NCI-H446 (cell line): ENCODE data around the gene LIN37.

Source experiments
- DNase-seq, 2 experiments: peaks; one replicate each; lab custom pipeline; 2025; lab: John Stamatoyannopoulos, UW

LIN37 gene, protein sequence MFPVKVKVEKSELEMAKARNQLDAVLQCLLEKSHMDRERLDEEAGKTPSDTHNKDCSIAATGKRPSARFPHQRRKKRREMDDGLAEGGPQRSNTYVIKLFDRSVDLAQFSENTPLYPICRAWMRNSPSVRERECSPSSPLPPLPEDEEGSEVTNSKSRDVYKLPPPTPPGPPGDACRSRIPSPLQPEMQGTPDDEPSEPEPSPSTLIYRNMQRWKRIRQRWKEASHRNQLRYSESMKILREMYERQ

DNA sequence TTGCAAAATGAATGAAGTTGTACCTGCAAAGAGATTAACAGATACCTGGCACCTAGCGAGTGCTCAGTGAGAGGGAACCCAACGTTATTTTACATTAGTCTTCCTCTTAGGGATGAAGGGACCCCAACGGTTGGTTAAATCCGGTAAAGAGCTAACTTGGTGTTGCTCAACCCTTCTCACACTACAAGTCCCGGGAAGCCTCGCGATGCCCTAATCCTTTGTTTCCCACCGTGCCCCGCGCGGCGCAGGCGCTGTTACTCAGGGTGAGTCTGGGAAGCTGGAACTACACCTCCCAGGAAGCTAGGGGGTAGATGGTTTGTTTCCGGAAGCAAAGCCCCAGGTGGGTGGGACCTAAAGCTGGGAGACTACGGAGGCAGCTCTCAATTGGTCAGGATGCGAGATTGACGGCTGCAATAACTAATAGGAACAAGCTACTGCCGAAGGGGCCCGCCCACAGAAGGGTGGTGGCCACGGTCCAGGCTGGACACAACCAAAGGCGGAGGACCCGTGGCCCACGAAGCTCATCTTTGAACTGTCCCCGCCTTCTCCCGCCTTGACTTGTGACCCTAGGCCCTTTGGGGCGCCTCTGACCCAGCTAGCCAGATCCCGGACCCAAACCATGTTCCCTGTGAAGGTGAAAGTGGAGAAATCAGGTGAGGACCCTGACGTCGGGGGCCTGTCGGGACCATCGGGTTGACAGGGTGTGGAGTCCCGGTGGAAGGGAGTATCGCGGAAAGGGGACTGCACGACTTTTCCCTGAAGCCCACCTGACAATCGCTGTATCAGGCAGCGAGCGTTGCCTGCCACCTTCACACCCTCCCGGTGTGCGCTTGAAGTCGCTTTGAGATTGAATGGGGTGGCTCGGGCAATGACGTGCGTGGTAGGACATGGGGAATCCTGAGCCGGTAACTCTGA is at the start of gene LIN37:
LIN37 (plus strand) TSS at position 471 of the 915 bp plus-strand sequence; CDS start at position 620, 149 bp downstream.
- DNase-seq = peak; percentile 99 to 100

DNA sequence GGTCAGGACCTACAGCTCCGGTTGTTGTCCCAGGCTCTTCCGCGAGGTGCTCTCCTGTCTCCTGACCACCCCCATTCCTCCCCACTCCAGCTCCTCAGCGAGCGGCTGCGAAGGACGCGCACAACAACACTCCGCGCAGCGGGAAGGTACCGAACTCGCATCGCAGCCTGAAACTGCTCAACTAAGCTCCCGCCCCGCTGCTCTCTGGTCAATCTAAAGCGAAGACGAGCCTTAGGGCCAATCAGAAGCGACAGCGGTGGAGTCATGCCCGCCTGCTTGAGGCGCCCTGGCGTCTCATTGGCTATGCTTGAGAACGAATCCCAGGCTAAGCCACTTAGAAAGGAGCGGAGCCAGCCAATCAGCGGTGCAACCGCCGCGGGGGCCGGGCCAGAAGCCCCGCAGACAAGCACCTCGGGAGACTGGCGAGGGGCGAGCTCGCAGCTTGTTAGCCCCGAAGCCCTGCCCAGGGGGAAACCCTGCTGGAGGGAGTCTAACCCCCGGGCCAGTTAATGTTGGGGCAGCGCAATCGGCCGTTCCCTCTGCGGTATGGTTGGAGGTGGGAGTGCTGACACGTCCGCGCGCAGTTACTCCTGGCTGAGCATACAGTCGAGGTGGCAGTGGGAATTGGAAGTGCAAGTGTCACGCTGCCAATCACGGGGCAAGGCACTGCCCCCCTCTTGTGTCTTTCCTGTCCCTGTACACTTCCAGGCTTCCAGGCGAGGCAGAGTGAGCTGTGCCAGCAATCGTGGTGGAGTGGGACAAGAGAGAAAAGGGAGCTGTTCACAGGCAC is 46.0 kb upstream of the LIN37 start:
- DNase-seq = peak; percentile 97 to 100

- DNase-seq = no peak
These were observed 45.0 kb upstream of the LIN37 start for GRCh38 chr19:35703343-35703742.

- no peak for DNase-seq
These were observed 44.2 kb upstream of the LIN37 start, which contains the start of gene ZBTB32 for GRCh38 chr19:35704218-35704617. ZBTB32 (plus strand) TSS chr19:35704558; CDS start chr19:35714627, 10,069 bp downstream.

- no peak for DNase-seq
These were observed 40.0 kb upstream of the LIN37 start for GRCh38 chr19:35708391-35708790.

DNA sequence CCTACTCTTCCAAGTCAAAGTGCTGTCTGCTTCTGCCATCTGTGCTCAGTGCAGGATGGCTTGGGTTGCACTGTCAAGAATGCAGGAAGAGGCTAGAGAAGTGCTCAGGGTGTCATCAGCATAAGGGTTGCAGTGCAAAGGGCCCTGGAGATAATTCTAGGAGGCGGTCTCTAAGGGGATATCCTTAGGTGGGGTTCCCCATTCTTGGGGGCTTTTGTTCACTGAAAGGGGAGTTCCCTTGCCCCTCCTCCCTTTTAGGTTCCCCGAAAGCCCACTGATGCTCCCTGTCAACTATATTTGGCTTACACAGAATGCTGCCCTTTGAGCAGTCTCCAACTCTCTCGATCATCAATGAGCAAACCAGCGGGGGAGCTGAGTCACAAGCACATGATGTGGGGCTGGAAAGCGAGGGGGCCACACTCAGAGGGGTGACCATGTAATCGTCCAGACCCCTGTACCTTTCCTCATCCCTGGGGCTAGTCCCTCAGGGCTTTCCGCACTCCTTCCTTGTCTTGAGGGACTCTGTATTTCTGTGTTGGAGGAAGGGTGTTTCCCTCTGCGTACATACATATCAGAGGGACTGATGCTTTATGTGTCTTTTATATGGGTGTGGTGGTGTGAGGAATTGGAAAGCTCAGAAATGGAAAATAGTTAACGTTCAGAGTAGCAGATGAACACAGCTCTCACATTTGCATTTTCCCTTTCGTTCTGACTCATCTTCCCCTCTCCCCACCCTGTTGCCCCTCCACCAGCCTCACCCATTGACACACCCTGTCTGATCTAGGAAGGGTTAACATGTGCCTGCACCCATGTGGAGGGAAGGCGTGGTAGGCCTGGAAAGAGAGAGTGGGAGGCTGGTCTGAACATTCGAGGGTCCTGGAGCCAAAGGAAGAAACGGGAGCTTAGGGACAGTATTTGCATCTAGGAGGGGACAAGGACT is 37.3 kb upstream of the LIN37 start:
- no peak for DNase-seq

DNA sequence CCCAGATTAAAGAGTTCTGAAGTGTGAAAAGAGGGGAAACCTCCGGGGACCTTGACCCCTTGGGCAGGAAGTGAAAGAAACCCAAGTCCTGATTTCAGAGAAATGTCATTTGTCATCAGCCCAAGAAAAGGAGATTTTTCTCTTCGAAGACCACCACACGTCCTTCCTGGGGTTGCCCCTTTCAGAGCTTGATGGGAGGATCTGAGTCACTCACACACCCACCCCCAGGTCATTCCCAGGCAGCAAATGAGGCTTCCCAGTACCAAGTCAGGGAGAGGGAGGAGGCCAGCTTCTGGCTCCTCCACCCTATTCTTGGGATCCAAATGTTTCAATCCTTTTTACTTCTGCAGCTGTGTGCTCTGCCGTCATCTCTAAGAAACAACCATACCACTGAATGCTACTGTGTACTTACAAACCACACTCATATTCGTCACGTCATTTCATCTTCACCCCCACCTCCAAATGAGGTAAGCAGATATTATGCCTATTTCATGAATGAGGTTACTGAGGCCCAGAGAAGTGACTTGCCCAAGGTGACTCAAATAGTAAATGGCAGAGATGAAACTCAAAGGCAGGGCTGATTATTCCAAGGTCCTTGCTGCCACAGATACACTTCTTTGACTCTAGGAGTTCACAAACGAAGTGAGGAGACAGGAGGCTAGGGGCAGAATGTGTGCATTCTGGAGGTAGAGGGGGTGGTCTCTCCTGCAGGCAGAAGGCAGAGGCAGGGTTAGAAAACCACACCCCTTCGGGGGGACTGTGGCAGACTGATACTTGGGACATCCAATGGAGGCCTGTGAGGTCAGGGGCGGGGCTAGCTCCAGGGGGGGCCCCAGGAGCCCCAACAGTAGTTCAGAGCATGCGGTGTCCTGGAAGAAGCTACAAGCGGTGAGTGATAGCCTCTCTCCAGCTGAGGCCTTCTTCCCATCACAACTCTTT is 35.5 kb upstream of the LIN37 start:
- DNase-seq = no peak

DNA sequence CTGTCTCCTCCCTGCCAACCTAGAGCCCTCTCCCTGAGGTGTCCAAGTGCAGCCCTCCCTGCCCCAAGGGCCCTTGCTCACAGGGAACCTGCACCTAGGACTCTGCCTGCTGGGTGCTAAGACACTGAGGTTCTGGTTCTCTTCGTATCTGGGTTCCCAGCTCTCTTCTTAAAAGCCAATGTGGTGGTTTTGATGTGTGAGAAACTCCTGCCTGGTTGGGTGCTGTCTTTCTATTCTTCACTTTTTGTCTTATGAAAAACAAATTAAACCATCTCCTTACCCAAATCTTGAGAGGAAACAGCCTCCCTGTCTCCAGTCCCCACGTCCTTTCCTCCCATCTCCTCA is 34.9 kb upstream of the LIN37 start:
- DNase-seq = no peak

GRCh38 chr19:35713904-35714495 is 34.4 kb upstream of the LIN37 start:
- DNase-seq = no peak

- no peak for DNase-seq
These were observed 33.6 kb upstream of the LIN37 start for GRCh38 chr19:35714601-35715354.

GRCh38 chr19:35715355-35715809 is 33.0 kb upstream of the LIN37 start:
- no peak for DNase-seq

DNA sequence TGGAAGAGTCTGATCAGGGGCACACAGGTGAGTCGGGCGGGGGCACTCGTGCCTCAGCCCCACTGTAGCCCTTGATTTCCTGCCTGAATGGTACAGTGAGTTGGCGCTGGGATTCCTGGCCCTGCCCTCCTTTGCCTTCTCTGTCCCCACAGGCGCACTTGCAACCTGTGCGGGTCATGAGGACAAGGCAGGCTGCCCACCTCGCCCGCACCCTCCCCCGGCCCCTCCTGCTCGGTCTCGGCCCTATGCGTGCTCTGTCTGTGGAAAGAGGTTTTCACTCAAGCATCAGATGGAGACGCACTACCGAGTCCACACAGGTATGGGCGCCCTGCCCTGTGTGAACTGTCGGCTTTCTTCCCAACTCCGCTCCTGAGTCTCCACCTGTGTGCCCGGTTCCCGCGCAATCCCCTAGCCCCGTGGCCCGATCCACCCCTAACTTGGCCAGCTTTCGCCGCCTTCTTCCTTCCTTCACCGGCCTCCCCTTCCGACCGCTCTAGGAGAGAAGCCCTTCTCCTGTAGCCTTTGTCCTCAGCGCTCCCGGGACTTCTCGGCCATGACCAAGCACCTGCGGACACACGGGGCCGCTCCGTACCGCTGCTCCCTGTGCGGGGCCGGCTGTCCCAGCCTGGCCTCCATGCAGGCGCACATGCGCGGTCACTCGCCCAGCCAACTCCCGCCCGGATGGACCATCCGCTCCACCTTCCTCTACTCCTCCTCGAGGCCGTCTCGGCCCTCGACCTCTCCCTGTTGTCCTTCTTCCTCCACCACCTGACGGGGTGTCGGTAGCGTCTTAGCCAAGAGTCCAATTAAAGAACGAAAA is 32.2 kb upstream of the LIN37 start:
- no peak for DNase-seq

- DNase-seq = peak; percentile 74 to 93
These were observed 31.3 kb upstream of the LIN37 start for GRCh38 chr19:35716801-35717664.

DNA sequence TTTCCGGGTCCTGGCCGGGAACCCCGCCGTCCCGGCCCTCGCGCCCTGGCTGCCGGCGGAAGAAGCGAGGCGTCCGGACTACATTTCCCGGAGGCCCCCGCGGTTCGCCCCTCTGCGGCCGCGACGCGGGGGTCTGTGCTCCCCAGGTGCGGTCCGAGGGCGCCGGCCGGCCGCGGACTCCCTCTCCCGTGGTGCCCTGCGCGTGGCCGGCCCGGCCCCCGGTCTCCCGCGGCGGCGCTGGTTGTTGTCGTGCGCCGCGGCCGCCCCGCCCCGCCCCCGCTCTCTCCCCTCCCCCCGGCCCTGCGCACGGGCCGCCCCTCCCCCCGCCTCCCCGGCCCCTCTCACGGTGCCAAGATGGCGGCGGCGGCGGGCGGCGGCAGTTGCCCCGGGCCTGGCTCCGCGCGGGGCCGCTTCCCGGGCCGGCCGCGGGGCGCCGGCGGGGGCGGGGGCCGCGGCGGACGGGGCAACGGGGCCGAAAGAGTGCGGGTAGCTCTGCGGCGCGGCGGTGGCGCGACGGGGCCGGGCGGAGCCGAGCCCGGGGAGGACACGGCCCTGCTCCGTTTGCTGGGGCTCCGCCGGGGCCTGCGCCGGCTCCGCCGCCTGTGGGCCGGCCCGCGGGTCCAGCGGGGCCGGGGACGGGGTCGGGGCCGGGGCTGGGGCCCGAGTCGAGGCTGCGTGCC is 30.6 kb upstream of the LIN37 start, which contains the start of gene KMT2B:
KMT2B (plus strand) TSS at position 339 of the 680 bp plus-strand sequence; CDS start at position 355, 16 bp downstream.
- DNase-seq = peak in 1 of 2 experiments; percentile 98

DNA sequence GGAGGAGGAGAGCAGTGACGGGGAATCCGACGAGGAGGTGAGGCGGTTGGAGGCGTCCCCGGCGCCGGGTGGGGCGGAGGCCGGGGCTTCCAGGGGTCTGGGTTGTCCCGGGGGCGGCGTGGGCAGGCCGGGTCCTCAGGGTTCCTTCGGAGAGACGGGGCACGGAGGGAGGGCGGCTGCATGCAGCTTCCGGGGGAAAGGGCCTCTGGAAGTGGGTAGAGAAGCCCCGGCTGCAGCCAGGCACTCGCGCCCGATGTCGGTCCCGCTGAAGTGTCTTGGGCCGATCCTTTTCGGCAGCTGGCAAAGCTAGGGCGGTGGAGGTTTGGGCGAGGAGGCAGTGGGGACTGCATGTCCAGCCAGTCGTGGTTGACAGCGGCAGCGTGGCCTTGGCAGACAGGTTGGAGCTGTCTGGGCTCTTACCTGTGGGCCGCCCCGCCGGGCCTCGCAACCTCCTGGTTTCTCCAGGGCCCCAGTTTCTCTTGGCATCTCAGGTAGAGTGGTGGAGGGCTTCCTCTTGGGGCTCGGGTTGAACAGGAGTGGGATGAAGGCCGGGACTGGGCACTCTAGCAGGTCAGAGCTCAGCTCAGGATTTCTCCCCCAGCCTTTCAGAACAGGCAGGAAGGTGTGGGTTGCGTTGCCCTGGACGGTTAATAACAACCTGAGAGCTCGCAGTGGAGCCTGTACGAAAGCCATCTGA is 29.9 kb upstream of the LIN37 start:
- no peak for DNase-seq
